HG02759 (cell line): ENCODE results near the gene SAYSD1.

Experiments
- ATAC-seq: cut with Tn5 transposase; IDR thresholded peaks from one replicate; pipeline ENCODE4 v1.9.1; 2021; ENCODE audit warnings: mild to moderate bottlenecking, moderate library complexity; ENCODE audit not compliant: unreplicated experiment

The SAYSD1 gene

DNA sequence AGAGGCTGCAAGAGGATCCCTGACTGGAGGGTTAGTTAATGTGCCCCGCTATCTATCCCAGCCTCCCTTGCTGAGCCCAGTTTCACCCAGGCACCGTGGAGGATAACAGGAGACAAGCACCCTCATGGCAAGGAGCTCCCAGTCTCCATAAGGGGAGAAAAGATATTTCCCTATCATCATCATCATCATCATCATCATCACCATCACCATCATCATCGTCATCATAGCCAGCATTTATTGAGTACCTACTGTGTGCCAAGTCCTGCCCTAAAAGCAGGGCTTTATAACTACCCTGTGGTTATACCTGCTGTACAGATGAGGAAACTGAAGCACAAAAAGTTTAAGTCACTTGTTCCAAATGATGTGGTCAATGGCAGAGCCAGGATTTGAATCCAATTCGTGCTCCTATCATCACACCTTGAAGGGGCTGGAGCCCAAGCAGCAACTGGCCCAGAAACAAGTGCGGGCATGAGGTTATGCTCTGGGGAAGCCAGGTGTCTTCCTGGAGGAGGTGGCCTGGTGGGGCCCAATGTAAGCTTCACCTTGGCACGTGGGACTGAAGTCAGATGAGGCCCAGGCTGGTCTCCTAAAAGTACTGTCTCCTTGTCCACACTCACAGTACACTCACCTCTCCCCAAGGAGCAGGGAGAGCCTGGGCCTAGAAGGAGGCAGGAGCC, 56.4 kb downstream of the SAYSD1 start:
- ATAC-seq, result no peak

GRCh38 chr6:39057251-39058155, 57.5 kb downstream of the SAYSD1 start:
- ATAC-seq, result no peak

DNA sequence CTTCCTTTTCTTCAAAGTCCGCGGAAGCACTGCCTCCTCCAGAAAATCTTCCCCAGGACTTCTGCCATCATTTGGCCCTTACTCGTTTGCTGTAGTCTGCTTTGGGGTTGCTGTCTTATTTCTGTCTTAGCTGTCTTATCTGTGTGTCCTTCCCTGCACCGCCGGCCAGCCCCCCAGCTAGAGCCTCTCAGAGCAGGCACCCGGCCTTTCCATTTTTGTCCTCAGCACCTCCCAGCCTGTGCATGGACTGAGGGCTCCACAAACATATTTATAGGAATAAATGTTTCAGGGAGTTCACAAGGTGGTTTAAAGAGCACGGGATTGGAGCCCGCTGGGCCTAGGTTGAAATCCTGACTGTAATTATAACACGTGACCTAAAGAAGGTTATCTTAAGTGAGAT, 58.3 kb downstream of the SAYSD1 start:
- no peak for ATAC-seq

DNA sequence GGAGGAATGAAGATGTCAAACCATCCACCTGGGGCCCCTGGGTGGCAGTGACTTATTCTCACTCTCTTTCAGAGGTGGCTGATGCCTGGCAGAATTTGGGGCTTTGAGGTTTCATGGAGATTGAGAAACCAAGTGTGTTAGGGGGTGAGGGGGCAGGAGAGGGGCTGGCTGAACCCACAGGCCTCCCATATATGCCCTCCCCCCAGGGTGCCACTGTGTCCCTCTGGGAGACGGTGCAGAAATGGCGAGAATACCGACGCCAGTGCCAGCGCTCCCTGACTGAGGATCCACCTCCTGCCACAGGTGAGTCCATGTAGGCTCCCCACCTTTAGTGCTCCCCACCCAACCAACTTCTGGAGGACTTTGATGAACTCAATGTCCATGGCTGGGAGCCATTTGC, 58.8 kb downstream of the SAYSD1 start:
- no peak for ATAC-seq

GRCh38 chr6:39055661-39056060, 59.3 kb downstream of the SAYSD1 start:
- ATAC-seq, result no peak

DNA sequence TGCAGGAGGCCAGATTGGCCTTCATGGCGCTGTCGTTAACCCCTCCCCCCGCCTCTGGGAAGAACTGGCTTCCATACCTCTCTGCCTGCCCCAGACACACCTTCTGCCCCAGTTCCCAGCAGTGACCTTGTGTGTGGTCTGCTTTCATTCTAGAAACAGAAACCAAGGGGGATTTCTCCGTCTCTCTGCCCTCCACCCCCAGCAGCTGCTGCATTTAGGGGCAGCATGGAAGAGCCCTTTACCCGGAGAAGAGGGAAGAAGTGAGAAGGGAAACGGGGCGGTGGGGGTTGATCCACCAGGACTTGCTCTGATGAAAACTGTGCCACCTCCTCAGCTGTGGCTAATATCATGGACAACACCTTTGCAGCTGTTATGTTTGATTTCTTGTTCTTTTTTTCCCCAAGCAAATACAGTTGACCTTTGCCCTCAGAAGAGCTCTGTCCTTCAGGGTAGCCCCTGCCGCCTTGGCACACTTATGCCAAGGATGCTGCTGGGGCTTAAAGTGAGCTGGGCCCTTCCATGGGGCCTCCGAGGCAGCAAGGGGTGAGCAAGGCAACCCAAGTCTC, 60.3 kb downstream of the SAYSD1 start:
- ATAC-seq, result no peak
